SK-N-DZ (cell line): ENCODE measurements around the gene DTWD1. TPM values are rescaled to one million over a fixed set of nuclear protein-coding genes. Genes with fewer than 3 reads are reported as not detected.
A peak's percentile ranks its signal among the peaks of the same experiment; 100 is the strongest.
"Not testable (repeated sequence)": the region's sequence is repeated elsewhere in the genome, so short reads cannot be mapped to it uniquely, and the experiment has no call there.

Experiments used
- DNase-seq: peaks from one replicate; pipeline ENCODE4 v3.0.0-alpha.2; 2015; ENCODE audit warnings: low spot score
- polyA plus RNA-seq, 2 experiments: library from polyadenylated mRNA; depleted of rRNA; stranded (reverse); fragments of >200 nt; gene quantifications; 2 replicates each; pipeline ENCODE4 v1.2.3, GENCODE V29; 2014

Gene DTWD1, protein sequence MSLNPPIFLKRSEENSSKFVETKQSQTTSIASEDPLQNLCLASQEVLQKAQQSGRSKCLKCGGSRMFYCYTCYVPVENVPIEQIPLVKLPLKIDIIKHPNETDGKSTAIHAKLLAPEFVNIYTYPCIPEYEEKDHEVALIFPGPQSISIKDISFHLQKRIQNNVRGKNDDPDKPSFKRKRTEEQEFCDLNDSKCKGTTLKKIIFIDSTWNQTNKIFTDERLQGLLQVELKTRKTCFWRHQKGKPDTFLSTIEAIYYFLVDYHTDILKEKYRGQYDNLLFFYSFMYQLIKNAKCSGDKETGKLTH
- polyA plus RNA-seq (2014; cell fraction: cytosol; rRNA removed), result 15.8 and 21.4 TPM in 2 replicates
- polyA plus RNA-seq (2014; cell fraction: nucleus; rRNA removed), result 13.3 and 17.1 TPM in 2 replicates

DNA sequence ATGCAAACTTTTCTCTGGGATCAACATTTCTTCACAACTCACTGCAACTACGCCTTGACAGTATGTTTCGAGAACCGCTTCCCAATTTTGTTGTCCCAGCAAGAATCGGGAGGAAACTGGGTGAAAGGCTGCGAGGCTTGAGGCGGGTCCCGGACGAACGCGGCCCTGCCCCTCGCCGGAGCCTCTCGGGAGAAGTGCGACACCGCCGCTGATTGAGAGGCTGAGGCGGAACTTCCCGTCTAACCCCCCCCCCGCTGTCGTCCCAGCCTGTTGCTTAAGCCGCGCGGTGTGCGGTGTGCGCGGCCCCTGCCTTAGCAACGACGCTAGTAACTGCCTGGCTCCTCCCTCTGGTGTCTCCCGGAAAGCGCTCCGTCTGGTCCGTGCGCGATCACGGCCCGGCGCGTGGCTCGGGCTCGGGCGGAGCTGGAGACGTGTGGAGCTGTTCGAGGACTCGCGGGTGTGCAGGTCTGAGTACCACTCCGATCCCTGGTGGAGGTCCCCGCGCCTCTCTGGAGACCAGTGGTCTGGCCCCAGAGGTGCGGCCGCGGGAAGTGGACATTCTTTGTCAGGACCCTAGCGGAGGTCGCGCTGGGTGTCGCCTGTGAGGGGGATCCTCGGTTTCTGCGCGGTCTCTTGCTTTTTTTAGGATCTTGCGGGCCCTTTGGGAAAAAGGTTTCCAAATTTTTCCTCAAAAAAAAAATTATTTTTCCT lies at the start of gene DTWD1, which contains the start of gene FAM227B:
Gene DTWD1 (plus strand): TSS at position 391 of the 711 bp plus-strand sequence. CDS start 4,120 bp downstream, outside the sequence.
Gene FAM227B (minus strand): TSS at position 161 of the 711 bp plus-strand sequence. CDS start 5,647 bp downstream, outside the sequence.
- DNase-seq, result peak; percentile 96

DNA sequence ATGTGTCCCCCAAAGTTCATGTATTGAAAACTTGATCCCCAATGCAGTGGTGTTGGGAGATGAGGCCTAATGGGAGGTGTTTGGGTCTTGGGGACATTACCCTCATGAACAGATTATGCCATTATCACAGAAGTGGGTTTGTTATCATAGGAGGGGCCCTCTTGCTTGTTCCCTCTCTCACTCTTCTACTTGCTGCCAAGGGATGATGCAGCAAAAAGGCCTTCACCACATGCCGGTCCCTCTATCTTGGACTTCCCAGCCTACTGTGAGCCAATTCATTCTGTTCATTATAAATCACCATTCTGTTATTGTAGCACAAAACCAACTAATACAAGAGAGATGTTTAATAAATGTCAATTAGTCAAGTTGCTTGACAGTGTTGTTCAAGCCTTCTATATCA lies 47.4 kb upstream of the DTWD1 start:
- no peak for DNase-seq

DNA sequence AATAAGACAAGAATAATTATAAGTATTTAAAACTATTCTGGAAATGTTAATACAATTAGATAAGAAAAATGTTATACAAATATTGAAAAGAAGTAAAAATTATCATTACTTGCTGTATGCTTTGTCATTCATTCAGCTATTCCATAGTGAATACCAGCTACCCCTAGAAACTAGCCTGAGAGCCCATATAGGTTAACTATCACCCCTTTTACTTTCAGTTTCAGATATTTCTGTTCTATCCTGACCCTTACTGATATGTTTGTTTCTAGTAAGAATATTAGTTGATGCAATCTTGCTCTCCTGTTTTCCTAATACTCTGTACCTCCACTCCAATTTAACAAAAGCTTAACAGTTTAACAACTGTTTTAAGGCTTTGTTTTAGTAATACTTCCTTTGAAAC lies 31.8 kb upstream of the DTWD1 start:
- DNase-seq, result no peak

DNA sequence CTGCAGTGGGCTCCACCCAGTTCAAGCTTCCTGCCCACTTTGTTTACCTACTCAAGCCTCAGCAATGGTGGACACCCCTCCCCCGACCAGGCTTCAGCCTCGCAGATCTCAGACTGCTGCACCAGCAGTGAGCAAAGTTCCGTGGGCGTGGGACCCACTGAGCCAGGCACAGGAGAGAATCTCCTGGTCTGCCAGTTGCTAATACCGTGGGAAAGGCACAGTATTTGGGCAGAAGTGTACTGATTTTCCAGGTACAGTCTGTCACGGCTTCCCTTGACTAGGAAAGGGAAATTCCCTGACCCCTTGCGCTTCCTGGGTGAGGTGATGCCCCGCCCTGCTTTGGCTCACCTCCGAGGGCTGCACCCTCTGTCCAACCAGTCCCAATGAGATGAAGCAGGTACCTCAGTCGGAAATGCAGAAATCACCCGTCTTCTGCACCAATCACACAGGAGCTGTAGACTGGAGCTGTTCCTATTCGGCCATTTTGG lies 28.0 kb upstream of the DTWD1 start:
- DNase-seq, result not testable (repeated sequence)

DNA sequence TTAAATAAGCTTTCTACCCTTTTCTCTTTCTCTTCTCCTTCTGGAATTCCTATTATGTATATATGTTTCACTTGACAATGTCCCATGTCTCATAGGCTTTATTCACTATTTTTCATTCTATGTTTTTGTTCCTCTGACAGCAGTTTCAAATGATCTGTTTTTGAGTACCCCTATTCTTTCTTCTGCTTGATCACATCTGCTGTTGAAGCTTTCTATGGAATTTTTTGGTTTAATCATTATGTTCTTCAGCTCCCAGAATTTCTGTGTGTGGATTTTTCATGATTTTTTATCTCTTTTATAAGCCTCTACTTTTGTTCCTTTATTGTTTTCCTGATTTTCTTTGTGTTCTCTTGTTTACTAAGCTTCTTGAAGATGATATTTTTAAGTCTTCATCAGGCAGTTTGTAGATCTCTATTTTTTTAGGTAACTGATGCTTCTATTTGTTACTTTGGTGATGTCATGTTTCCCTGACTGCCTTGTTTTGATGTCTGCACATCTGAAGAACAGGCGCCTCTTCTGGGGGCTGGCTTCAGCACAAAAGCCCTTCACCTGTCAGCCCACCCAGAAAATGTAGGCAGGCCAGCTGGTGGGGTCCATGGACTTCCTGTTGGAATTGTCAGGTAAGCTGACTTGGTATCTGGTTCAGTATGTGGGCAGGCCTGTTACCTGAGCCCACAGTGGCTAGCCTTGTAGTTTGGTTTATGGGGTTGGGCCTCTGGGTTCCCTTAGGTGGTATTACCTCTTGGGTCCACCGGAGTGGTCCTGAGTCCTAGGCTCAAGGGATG lies 16.0 kb upstream of the DTWD1 start:
- no peak for DNase-seq

DNA sequence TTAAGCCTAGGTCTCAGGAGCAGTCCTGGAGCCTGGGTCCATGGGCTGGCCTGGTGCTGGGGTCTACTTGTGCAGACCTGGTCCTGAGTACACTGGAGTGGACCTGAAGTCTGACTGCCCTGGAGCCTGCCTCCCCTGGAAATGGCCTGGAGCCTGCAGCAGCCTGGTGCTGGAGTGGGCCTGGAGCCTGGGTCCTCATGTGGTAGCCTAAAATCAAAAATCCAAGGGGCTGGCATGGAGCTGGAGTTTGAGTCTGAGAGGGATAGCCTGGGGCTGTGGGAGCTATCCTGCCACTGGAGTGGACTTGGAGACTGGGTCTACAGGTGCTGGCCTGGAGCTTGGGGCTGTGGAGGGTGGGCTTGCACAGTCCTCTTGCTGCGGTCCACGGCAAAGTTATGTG lies 15.3 kb upstream of the DTWD1 start:
- no peak for DNase-seq

DNA sequence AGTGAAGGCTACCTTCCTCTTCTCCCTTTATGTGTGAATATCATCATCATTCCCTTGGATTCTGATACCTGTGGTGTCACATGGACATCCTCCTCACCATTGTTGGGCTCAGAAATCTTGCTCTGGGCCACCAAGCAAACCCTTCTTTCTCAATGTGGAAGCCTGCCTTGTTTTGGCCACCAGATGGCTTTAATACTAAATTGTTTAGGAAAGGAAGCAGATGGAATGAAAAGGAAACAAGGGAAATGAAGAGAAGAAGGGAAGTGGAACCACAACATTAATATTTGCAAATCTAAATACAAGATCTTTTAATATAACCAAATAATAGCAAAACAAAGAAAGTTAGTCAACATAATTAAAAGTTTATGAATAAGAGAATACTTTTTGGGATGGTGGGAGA lies 14.3 kb upstream of the DTWD1 start:
- DNase-seq, result no peak

DNA sequence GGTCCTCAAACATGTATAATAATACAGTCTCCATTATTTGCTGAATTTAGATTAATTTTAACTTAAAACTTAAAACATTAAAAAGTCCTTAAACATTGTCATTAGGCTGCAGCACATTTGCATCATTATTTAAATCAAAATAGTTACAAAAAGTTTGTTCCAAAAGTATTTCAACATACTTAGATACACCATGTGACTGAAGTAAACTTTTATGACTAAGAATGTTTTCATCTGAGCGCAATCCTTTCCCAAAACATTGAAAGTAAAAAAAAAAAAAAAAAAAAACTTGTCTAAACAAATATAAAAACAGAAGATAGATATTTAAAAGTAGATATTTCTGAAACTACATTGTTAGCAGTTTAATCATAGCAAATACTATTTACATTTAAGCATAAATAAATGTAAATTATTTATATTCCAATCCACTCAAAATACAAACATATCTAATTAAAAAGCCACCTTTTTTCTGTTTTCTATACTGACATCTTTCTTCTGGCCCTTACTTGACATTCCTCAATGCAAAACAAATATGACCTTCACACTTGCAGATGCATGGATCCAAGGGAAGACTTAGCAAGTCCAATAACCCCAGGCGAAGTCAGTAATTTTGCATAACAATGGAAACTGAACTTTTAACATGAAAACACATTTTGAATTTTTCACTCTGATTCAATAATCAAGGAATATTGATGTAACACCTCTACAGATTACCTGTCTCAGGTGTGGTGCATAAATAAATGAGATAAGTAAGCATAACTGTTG lies 10.5 kb upstream of the DTWD1 start:
- DNase-seq, result no peak

DNA sequence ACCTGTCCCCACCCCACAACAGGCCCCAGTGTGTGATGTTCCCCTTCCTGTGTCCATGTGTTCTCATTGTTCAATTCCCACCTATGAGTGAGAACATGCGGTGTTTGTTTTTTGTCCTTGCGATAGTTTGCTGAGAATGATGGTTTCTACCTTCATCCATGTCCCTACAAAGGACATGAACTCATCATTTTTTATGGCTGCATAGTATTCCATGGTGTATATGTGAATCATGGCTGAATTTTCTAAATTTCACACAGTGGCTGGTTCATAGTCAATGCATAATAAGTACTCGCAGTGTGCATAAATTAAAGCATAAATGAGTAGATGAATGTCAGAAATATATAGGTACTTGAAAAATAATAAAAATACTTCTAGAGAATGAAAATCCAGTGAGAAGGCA lies 8.6 kb upstream of the DTWD1 start:
- not testable (repeated sequence) for DNase-seq

DNA sequence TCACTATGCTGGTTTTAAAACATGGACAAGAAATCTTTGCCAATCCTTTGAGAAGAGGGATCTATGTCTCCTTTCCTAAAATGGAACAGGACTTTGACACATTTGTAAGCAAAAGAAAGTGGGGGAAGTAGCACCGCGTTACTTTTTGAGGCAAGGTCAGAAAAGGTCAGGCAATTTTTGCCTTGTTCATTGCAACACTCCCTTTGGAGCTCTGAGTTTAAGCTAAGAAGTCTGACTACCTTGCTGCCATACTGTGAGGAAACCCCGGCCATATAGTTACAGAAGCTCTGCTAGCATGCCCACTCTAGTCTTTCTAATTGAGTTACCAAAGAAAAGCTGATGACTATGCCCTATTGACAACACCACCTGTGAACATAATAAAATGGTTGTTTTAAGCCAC lies 1.6 kb upstream of the DTWD1 start:
- DNase-seq, result no peak

DNA sequence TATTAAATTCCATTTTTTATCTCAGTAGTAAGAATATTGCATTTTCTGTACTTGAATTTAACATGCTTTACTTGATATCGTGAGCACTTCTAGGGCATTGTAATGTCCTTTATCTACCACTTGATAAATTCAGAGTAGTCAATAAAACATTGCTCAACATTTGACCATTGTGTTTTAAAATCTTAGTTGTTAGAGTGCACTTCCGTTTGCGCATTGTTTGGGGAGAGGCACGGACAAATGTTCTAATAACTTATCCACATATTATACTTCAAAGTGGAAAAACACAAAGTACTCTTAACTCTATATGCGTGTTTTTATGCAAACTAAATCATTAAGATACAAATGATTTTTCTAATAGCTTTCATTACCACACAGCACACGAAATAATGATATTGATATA lies 649 bp upstream of the DTWD1 start:
- DNase-seq, result peak; percentile 7

DNA sequence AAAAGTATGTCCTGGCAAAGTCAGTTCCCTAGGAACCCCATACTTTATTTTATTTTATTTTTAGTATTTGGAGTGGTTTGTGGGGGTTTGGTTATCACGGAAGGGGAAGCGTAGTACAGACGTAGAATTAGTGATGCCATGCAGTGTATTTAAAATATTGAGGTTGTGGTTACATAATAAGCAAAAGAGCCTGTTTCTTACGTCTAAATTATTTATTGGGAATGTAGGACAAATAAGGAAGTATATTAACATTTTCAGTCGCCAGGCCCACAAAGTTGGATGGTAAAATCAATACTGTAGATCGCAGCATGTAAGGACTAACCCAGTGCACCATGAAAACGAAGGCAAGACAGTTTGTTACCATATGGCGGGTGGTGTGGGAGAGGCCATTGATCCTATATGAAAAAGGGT lies 558 bp downstream of the DTWD1 start:
- peak; percentile 17 for DNase-seq

DNA sequence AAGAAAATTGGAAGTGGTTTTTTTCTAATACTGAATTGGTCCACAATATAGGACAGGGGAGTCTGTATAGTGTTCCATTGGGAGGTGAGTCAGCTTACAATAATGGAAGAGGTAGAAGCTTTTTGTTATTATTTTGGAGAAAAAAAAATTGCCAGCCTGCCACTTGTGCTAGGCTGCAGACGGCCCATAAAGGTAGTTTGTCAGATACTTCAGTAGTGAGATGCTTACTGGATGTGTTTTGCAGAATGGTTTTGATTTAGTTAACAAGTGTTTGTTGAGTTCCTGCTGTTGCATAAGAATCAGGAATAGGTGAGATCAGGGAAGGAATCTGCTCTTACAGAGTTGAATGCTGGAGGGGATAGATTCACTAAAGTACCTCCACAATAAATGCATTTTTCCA lies 1.0 kb downstream of the DTWD1 start:
- DNase-seq, result no peak

DNA sequence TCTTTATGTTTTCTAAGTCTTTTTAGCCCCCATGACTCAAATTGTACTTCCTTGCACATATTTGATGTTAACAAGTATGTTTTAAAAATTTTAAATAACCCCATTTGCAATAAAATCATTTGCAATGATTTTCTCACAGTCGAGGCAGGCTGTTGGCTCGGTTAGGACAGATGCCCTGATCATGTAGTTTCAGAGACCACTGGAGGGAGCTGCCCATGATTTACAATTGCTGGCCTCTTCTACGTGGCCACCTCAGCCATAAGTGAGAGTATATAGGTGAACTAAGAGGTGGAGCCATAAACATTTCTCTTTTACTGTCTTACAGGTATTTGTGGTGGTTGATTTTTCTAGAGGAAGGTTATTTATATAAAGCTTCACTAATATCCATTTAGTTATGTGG lies 1.7 kb downstream of the DTWD1 start:
- DNase-seq, result no peak

DNA sequence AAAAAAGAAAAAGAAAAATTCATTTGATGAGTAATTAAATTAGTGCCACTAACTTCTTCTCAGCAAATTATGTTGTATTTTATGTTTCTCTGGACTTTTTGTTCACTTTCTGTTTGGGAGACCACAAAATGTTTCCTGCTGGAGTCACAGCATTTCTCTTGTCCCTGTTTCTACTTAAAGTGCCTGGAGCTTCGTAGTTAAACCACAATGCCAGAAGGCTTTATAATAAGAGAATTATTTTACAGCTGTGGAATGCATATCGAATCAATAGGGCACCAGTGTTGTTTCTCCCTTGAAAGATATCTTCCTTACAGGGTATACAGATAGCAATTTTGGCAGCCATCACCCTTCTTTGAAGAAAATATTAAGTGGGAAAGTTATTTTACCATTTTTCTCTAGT lies 3.2 kb downstream of the DTWD1 start:
- no peak for DNase-seq

DNA sequence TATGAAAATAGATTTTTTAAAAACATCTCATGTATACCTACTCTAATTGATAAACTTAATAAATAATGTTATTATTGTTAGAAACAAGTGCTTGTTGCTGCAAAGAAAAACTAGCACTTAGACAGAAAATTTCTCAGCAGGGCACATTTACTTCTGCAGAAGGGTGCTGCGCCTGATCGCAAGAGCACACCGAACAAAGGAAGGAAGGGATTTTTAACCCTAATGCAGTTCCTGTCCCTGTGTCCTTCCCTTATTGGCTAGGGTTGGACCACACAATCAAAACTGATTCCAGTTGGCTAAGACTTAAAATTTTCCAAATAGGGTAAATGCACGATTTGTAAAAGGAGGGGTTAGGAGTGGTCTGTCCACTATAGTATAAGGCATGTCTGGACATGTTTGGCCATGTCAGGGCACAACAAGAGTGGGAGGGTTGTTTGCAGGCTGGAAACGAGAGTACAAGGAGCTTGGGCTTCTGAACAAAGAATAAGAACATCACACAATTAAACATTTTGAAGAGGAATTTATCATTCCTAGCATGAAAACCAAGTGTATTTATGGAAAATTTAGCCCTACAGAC lies 4.7 kb downstream of the DTWD1 start:
- DNase-seq, result no peak

DNA sequence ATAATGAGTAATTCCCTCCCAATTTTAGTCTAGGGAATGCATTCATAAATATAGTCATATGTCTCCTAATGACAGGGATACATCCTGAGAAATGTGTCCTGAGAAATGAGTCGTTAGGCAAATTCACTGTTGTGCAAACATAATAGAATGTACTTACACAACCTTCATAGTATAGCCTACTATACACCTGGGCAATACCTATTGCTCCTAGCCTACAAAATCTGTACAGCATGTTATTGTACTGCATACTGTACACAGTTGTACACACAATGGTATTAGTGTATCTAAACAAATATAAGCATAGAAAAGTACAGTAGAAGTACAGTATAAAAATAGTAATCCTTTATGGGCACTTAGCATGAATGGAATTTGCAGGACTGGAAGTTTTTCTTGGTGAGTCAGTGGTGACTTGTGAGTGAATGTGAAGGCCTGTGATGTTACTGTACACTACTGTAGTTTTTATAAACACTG lies 6.6 kb downstream of the DTWD1 start:
- no peak for DNase-seq

DNA sequence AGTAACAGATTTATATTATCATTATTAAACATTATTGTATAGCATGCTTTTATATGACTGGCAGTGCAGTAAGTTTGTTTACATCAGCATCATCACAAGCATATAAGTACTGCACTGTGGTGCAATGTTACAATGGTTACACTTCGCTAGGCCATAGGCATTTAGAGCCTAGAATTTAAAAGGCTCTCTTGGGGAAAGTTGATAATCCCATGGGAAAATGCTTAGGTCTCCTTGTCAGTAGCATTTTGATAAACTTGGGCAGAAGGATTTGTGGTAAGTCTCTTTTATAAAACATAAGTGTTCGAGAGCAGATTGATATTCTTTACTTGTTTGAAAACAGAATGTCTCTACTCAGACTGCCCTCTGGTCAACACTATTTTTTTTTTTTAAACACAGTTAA lies 7.5 kb downstream of the DTWD1 start:
- no peak for DNase-seq

DNA sequence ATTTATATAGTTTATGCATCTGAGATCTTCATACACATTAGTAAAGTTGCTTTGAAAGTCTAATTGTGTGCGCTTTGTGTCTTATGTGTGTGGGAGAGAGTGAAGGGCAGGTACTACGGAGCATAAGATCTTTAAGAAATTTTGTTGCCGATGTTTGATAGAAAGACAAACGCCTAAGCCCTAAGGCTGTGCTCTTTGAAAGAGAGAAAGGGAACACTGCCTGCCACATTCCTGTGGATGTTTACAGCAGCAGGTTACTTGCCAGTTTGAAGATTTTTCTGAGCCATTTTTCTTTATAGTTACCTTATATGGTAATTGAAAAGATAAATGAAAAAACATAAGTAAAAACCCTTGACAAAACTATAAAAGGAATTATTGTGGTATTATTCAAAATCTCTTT lies 17.0 kb downstream of the DTWD1 start:
- DNase-seq, result no peak

DNA sequence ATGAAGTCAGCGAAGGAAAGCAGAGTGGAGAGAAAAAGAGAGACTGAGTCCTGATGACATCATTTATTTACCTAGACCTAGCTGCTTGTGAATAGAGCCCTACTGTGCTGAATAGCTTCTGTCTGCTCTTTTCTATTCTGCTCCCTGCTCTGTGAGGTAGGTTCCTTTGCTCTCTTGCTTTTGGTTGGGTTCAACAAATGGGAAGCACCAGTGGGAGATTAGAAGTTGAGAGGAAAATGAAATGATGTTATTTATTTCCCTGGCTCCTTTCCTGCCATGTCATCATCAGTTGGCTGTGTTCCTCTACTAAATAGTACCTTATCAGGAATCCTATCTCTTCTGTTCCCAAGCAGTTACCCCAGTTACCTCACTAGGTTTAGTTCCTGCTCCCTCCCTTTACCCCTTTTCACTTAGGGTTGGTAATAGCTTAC lies 23.5 kb downstream of the DTWD1 start:
- no peak for DNase-seq

DNA sequence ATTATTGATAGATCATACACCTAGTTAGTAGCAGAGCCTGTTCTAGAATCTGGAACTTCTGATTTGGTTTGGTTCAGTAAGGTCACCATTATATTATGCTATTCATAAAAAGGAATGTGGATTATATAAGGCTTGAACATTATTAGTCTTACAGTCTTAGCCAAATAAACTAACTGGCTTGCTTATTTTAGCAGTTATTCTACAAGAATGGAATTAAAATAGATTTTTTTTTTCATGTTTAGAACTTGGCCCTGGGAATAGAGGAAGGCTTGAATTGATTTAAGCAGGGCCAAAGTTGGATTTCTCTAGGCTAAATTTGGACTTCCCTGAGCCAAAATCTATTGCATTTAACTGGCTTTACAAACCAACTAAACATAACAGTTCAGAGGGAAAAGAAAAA lies 24.4 kb downstream of the DTWD1 start:
- DNase-seq, result no peak
